LHCN-M2 (cell line): ENCODE data around the gene TBC1D32. TPM values are rescaled to one million over a fixed set of nuclear protein-coding genes. Genes with fewer than 3 reads are reported as not detected.
A peak's percentile ranks its signal among the peaks of the same experiment; 100 is the strongest.
"Not testable (repeated sequence)": the region's sequence is repeated elsewhere in the genome, so short reads cannot be mapped to it uniquely, and the experiment has no call there.

Experiments
- DNase-seq: peaks from one replicate; pipeline ENCODE4 v3.0.0-alpha.2; 2012; ENCODE audit warnings: low read depth
- total RNA-seq: library from RNA; depleted of rRNA; stranded (reverse); fragments of >200 nt; gene quantifications from 2 replicates; pipeline ENCODE4 v1.2.3, GENCODE V29; 2014

TBC1D32 gene
- total RNA-seq, 1 experiment from 2014 or later, result 10.0 TPM

GRCh38 chr6:121135425-121135824 is 198.9 kb downstream of the TBC1D32 start:
- peak; percentile 28 for DNase-seq

- no peak for DNase-seq
Observed at GRCh38 chr6:121134922-121135321, 199.4 kb downstream of the TBC1D32 start.

- DNase-seq, result no peak
Observed at GRCh38 chr6:121124600-121124999, 209.7 kb downstream of the TBC1D32 start.

- no peak for DNase-seq
Observed at GRCh38 chr6:121112356-121112755, 221.9 kb downstream of the TBC1D32 start.

- no peak for DNase-seq
Observed at GRCh38 chr6:121110733-121111132, 223.5 kb downstream of the TBC1D32 start.

GRCh38 chr6:121106962-121107361 is 227.3 kb downstream of the TBC1D32 start:
- no peak for DNase-seq

GRCh38 chr6:121105461-121105860 is 228.8 kb downstream of the TBC1D32 start:
- DNase-seq, result no peak

GRCh38 chr6:121093928-121094327 is 240.4 kb downstream of the TBC1D32 start:
- DNase-seq, result peak; percentile 41

GRCh38 chr6:121090492-121090891 is 243.8 kb downstream of the TBC1D32 start:
- DNase-seq, result no peak

- DNase-seq, result no peak
Observed at GRCh38 chr6:121086876-121087275, 247.4 kb downstream of the TBC1D32 start.

GRCh38 chr6:121076119-121076518 is 258.2 kb downstream of the TBC1D32 start:
- DNase-seq, result no peak

- not testable (repeated sequence) for DNase-seq
Observed at GRCh38 chr6:121068749-121069148, 265.5 kb downstream of the TBC1D32 start.

GRCh38 chr6:121067381-121067780 is 266.9 kb downstream of the TBC1D32 start:
- no peak for DNase-seq

GRCh38 chr6:121064345-121064744 is 269.9 kb downstream of the TBC1D32 start:
- DNase-seq, result no peak

GRCh38 chr6:121055572-121056163 is 278.6 kb downstream of the TBC1D32 start:
- DNase-seq, result peak; percentile 54

GRCh38 chr6:121048593-121048992 is 285.7 kb downstream of the TBC1D32 start:
- DNase-seq, result not testable (repeated sequence)

- DNase-seq, result not testable (repeated sequence)
Observed at GRCh38 chr6:121044905-121045304, 289.4 kb downstream of the TBC1D32 start.

GRCh38 chr6:121043706-121044105 is 290.6 kb downstream of the TBC1D32 start:
- not testable (repeated sequence) for DNase-seq

GRCh38 chr6:121043211-121043610 is 291.1 kb downstream of the TBC1D32 start:
- not testable (repeated sequence) for DNase-seq

GRCh38 chr6:121042766-121043165 is 291.5 kb downstream of the TBC1D32 start:
- DNase-seq, result no peak

GRCh38 chr6:121040831-121041230 is 293.4 kb downstream of the TBC1D32 start:
- no peak for DNase-seq

GRCh38 chr6:121033091-121033490 is 301.2 kb downstream of the TBC1D32 start:
- no peak for DNase-seq

GRCh38 chr6:121032268-121033006 is 301.8 kb downstream of the TBC1D32 start:
- no peak for DNase-seq
